K562 (cell line): ENCODE results near the gene CCDC28B. TPM values are rescaled to one million over a fixed set of nuclear protein-coding genes. Genes with fewer than 3 reads are reported as not detected.

Experiments
- ATAC-seq: fragments of 200-7000 bp; cut with Tn5 transposase; 3 replicates; pipeline ENCODE4 v1.9.1; 2020; ENCODE audit warnings: moderate library complexity
- BruUV-seq: library from RNA; stranded (reverse); fragments of 400-500 nt; replicated peaks from 2 replicates; lab custom pipeline; 2021; lab: Mats Ljungman, UMichigan
- CTCF ChIA-PET: fragments of 300-600 bp; formaldehyde crosslinking; extraction: SDS; loops from one replicate; lab custom pipeline; 2021; ENCODE audit warnings: low intra/inter-chr PET ratio; lab: Yijun Ruan, JAX
- POLR2A ChIA-PET: fragments of 300-600, 350-650 bp; sonication (Branson Sonifier 250); formaldehyde crosslinking; extraction: SDS; loops from one replicate; lab custom pipeline; 2021; ENCODE audit warnings: antibody characterized with exemption, inconsistent platforms; lab: Yijun Ruan, JAX
- DNase-seq, 4 experiments: peaks; one replicate each; pipeline versions ENCODE4 v3.0.0 to v3.0.0-alpha.2; 2011 to 2018; ENCODE audit warnings: low spot score in 3 of 4, mixed read lengths in 3 of 4; ENCODE audit errors: extremely low read depth in 1 of 4
- FAIRE-seq: peaks from 2 replicates; lab custom pipeline; 2011; peaks lifted over from hg19 to GRCh38; lab: Jason Lieb, UNC
- H2AFZ ChIP-seq: 2 replicates; pipeline ENCODE4 v1.6.0; 2011; ENCODE audit warnings: low read depth, low read length, control low read depth, inconsistent platforms
- H3K27ac ChIP-seq: fragments of 200-600 bp; 3 replicates; pipeline ENCODE4 v1.8.0; 2011; ENCODE audit warnings: low read depth, mild to moderate bottlenecking, control low read depth, inconsistent platforms, low read length, moderate library complexity, mixed read lengths; ENCODE audit errors: extremely low read depth
- H3K27me3 ChIP-seq, 2 experiments: fragments of 300-600 bp in 1 of 2; 2 replicates in 1 of 2; 3 replicates in 1 of 2; pipeline versions ENCODE4 v1.6.0 to v1.8.0; 2011; ENCODE audit warnings: inconsistent platforms in 2 of 2, low read length in 2 of 2, mild to moderate bottlenecking in 1 of 2, mixed read lengths in 1 of 2, moderate library complexity in 1 of 2; ENCODE audit not compliant: control insufficient read depth in 2 of 2, insufficient read depth in 2 of 2
- H3K36me3 ChIP-seq: fragments of 300-600 bp; 3 replicates; pipeline ENCODE4 v1.8.0; 2011; ENCODE audit warnings: mild to moderate bottlenecking, low read length, inconsistent platforms; ENCODE audit not compliant: control insufficient read depth, insufficient read depth
- H3K4me1 ChIP-seq, 2 experiments: fragments of 200-600 bp in 1 of 2; replicated peaks in 1 of 2; 2 replicates in 1 of 2; 3 replicates in 1 of 2; pipeline versions ENCODE4 v1.5.1 to v1.8.0; 2011; ENCODE audit warnings: inconsistent platforms in 2 of 2, low read length in 2 of 2, mild to moderate bottlenecking in 1 of 2, mixed read lengths in 1 of 2, moderate library complexity in 1 of 2; ENCODE audit not compliant: control insufficient read depth in 2 of 2, insufficient read depth in 2 of 2
- H3K4me2 ChIP-seq: 2 replicates; pipeline ENCODE4 v1.6.1; 2011; ENCODE audit warnings: low read length, control low read depth, inconsistent platforms, mixed read lengths; ENCODE audit not compliant: insufficient read depth
- H3K4me3 ChIP-seq: fragments of 200-600 bp; sonication (generic), shearing (Covaris generic); 2 replicates; pipeline ENCODE4 v1.5.1; 2016; ENCODE audit warnings: control low read depth, inconsistent platforms
- H3K79me2 ChIP-seq: fragments of 200-600 bp; 3 replicates; pipeline ENCODE4 v1.8.0; 2011; ENCODE audit warnings: low read length, inconsistent platforms; ENCODE audit not compliant: control insufficient read depth, insufficient read depth
- H3K9ac ChIP-seq, 2 experiments: 2 replicates each; pipeline versions ENCODE4 v1.6.0 to v1.6.1; 2011; ENCODE audit warnings: low read depth in 2 of 2, low read length in 2 of 2, control low read depth in 1 of 2, inconsistent platforms in 1 of 2, mild to moderate bottlenecking in 1 of 2, mixed read lengths in 1 of 2; ENCODE audit not compliant: insufficient read depth in 1 of 2
- H3K9me1 ChIP-seq: one replicate; pipeline ENCODE4 v1.6.0; 2011; ENCODE audit warnings: inconsistent platforms, mild to moderate bottlenecking, low read length, moderate library complexity; ENCODE audit not compliant: control insufficient read depth, insufficient read depth
- H3K9me3 ChIP-seq: replicated peaks from 2 replicates; pipeline ENCODE4 v1.5.1; 2011; ENCODE audit warnings: low read depth, low read length, inconsistent platforms; ENCODE audit not compliant: control insufficient read depth, insufficient read depth
- H4K20me1 ChIP-seq: replicated peaks from 2 replicates; pipeline ENCODE4 v1.6.1; 2011; ENCODE audit warnings: low read length, inconsistent platforms, mixed read lengths; ENCODE audit not compliant: control insufficient read depth, insufficient read depth
- BCL6 ChIP-seq: fragments of 250-450 bp; sonication (Bioruptor Pico); IDR thresholded peaks from 2 replicates; pipeline ENCODE4 v1.4.0; 2020
- FOXA3 ChIP-seq, 2 experiments: fragments of 450-650 bp in 1 of 2; sonication (generic) in 1 of 2; formaldehyde crosslinking; IDR thresholded peaks in 1 of 2; conservative IDR thresholded peaks in 1 of 2; 2 replicates each; pipeline versions ENCODE4 v1.4.0 to v1.8.0; 2020 to 2022; ENCODE audit warnings: mild to moderate bottlenecking in 2 of 2, missing genetic modification reagents in 1 of 2
- HDAC6 ChIP-seq: IDR thresholded peaks from 2 replicates; pipeline ENCODE4 v1.6.1; 2012; ENCODE audit warnings: low read depth, mild to moderate bottlenecking, control low read depth, inconsistent platforms, low read length, moderate library complexity
- HMG20B ChIP-seq: fragments of 250-450 bp; sonication (Bioruptor Pico); IDR thresholded peaks from 2 replicates; pipeline ENCODE4 v1.5.0; 2021; ENCODE audit warnings: mild to moderate bottlenecking
- PATZ1 ChIP-seq: fragments of 250-450 bp; sonication (Bioruptor Pico); IDR thresholded peaks from 2 replicates; pipeline ENCODE4 v1.5.0; 2020; ENCODE audit warnings: mild to moderate bottlenecking, borderline replicate concordance
- POLR2A ChIP-seq: fragments of 450-650 bp; conservative IDR thresholded peaks from 2 replicates; pipeline ENCODE4 v1.6.1; 2016
- SUPT5H ChIP-seq: fragments of 450-650 bp; IDR thresholded peaks from 2 replicates; pipeline ENCODE4 v1.6.1; 2016
- ZFPM2 ChIP-seq: fragments of 250-450 bp; sonication (Bioruptor Pico); IDR thresholded peaks from 2 replicates; pipeline ENCODE4 v1.5.1; 2022; ENCODE audit warnings: mild to moderate bottlenecking
- ZNF584 ChIP-seq: fragments of 200-800 bp; sonication (Bioruptor generic); IDR thresholded peaks from 2 replicates; pipeline ENCODE4 v1.6.1; 2016; ENCODE audit warnings: low read depth, mild to moderate bottlenecking, missing genetic modification characterization, missing compliant biosample characterization
- ZNF76 ChIP-seq: fragments of 250-450 bp; sonication (Bioruptor Pico); IDR thresholded peaks from 2 replicates; pipeline ENCODE4 v1.4.0; 2020; ENCODE audit warnings: mild to moderate bottlenecking, moderate library complexity, borderline replicate concordance
- in situ Hi-C: fragments of 300-500 bp; cut with MboI; formaldehyde crosslinking; loops from 4 replicates; pipeline ENCODE4 v1.15.0; 2018; ENCODE audit warnings: inconsistent platforms, mixed read lengths
- intact Hi-C: fragments of 100-400 bp; cut with micrococcal nuclease; formaldehyde crosslinking; loops from 2 replicates; pipeline ENCODE4 v1.14.2; 2022
- polyA plus RNA-seq, 8 experiments: library from polyadenylated mRNA; depleted of rRNA in 4 of 8; stranded (reverse) in 5 of 8; unstranded in 3 of 8; fragments of >200 nt; fragmentation: Nextera tagmentation in 2 of 8; fragmentation: Illumina TruSeq in 1 of 8; extraction: Ambion mirVana in 2 of 8; extraction: Trizol in 1 of 8; gene quantifications; 2 replicates each; pipeline versions ENCODE4 v1.2.1 to v1.2.3, GENCODE V29; 2011 to 2014; ENCODE audit warnings: inconsistent platforms in 1 of 8, missing spikeins in 1 of 8
- total RNA-seq, 7 experiments: library from RNA; depleted of rRNA in 6 of 7; stranded (reverse); fragments of >200 nt in 6 of 7; fragmentation: Illumina TruSeq in 2 of 7; extraction: Trizol in 2 of 7; gene quantifications; 2 replicates each; pipeline versions ENCODE4 v1.2.1 to v1.2.3, GENCODE V29; 2011 to 2021; ENCODE audit warnings: low replicate concordance in 1 of 7

The CCDC28B gene
- total and polyA plus RNA-seq, 9 of the 15 experiments (the other 6 are each of a cell fraction or from before 2014, with no cell fraction given) = 5.7 to 54.5 (median 31.7) TPM

GRCh38 chr1:32195531-32195930 is 4.9 kb upstream of the CCDC28B start (continued):
- TF ChIP-seq SUPT5H (0 out of 2 replicates have a peak, but pooled peaks have one; percentile 24), ZFPM2 (CRISPR knock-in tag) (no peak), ZNF76 (CRISPR knock-in tag) (no peak), POLR2A (0 out of 2 replicates have a peak, but pooled peaks have one; percentile 9), HDAC6 (no peak), BCL6 (CRISPR knock-in tag) (no peak), ZNF584 (no peak), FOXA3 (CRISPR knock-in tag; conservative IDR thresholded peaks at IDR 0.05 in 1 of 2, IDR thresholded peaks at IDR 0.05 in 1 of 2) (no peak)

GRCh38 chr1:32195972-32196823 is 4.2 kb upstream of the CCDC28B start:
- Histone ChIP-seq H3K79me2 (peaks cover 3% of the 10 kb centered on the region; the same call in 1 of the 3 replicates), H4K20me1 (no peaks in the 10 kb centered on the region; the same call in none of the 2 replicates), H2AFZ (no peak overlapping the region), H3K4me1 (peaks cover 5 to 28% of the 10 kb centered on the region in 2 experiments; a peak in 4 of 5 replicates), H3K27me3 (no peaks in the 10 kb centered on the region), H3K27ac (no peak overlapping the region), H3K4me2 (no peak overlapping the region), H3K9me1 (peaks cover 3% of the 10 kb centered on the region), H3K9ac (no peak overlapping the region), H3K9me3 (no peaks in the 10 kb centered on the region), H3K36me3 (peaks cover 74% of the 10 kb centered on the region), H3K4me3 (no peak overlapping the region)
- in situ Hi-C loops (no loop called here), intact Hi-C loops (no loop called here)
- ChIA-PET POLR2A (interaction anchor here (0.6 to 10.8 kb wide), 7 partner anchors 11 to 81 kb away, joined by 3 to 201 read pairs (median 4); partner anchors contain the start of genes DCDC2B, IQCC and TXLNA), CTCF (no interaction called here)
- ATAC-seq (no peak), DNase-seq (no peak), FAIRE-seq (no peak)
- no TSS peak for BruUV-seq
- TF ChIP-seq HMG20B (0 out of 2 replicates have a peak, but pooled peaks have one; percentile 73), PATZ1 (no peak)
